Measurements from ENCODE around the gene RO60.
"Not testable (repeated sequence)": the region's sequence is repeated elsewhere in the genome, so short reads cannot be mapped to it uniquely, and the experiment has no call there.

RO60 gene

DNA sequence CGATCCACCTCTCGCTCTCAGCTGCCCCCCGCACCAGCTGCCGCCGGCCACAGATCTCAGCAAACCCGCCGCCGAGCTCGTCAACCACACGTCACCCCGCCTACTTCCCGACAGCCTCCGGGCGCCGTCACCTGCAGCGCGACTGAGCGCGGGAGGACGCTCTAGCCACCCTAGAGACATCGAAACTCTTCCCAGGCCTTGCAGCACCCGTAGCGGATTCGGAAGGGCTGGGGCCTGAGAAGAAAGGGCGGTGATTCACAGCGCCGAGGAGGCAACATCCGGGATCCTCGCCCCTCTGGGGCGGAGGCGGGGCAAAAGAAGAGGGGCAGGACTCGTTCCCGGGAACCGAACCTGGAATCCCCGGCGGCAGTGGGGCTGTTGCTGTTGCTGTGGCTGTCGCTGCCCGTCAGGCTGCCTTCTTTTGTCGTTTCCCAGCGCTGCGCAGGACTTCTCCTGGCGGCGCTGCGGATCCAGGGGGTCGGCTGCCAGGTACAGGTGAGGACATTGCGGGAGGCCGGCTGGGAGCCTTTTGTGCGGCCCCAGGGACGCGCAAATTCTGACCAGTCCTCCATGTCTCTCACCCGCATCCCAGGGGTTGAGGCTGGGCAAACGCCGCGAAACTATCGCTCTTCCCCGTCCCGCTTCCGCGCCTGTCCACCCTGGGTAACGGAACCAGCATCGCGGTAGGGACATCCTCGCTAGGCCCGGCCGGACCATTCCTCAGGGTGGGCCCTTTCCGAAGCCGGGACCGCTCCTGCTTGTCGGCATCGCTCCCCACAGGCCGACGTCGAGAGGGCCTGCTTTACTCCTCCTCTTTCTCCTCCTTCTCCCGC lies at the start of gene RO60, which contains the start of gene UCHL5:
TSS of gene RO60 (plus strand) at position 331 of the 833 bp plus-strand sequence. CDS start 9,443 bp downstream, outside the sequence.
TSS of gene UCHL5 (minus strand) at position 79 of the 833 bp plus-strand sequence. CDS start 100 bp downstream, outside the sequence.
- DNase-seq (ENCODE audit: low read depth in 2 of 2), result peak; percentile 95 to 96

- DNase-seq (ENCODE audit: low read depth in 2 of 2), result no peak
Measured at GRCh38 chr1:193011406-193011805, 48.0 kb upstream of the RO60 start.

DNA sequence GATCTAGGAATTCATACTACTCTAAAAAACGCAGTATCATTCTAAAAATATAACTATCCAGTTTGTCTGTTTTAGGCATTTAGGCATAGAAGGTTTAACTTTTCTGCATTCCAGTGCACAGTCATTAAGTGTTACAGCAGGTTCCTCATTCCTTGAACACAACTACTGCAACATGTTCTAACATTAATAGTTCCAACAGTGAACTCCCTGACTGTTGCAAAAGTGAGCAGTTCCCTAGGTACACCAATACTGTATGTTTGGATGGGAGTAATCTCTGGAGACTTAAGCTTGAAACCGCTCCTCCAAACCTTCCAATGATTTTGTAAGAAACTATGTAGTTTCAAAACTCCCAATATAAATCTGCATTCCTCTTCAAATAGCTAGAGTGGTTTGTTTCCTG lies 46.4 kb upstream of the RO60 start:
- DNase-seq (ENCODE audit: low read depth in 2 of 2), result peak; percentile 78 to 85

- DNase-seq (ENCODE audit: low read depth in 2 of 2), result no peak
Measured at GRCh38 chr1:193013707-193014106, 45.7 kb upstream of the RO60 start.

DNA sequence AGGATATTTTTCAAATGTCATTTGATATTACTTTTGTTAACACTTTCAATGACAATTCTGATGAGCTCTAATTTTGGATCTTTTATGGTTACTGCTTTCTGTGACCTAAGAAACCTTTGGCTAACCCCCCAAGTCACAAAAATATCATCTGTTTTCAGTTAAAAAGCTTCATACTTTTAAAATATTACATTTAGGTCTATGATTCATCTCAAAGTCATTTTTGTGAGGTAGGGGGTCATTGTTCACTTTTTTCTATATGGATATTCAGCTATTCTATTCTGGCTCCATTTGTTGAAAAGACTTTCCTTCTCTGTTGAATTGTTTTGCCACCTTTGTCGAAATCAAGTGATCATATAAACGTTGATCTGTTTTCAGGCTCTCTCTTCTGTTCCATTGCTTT lies 45.0 kb upstream of the RO60 start:
- peak; percentile 23 to 29 for DNase-seq (ENCODE audit: low read depth in 2 of 2)

DNA sequence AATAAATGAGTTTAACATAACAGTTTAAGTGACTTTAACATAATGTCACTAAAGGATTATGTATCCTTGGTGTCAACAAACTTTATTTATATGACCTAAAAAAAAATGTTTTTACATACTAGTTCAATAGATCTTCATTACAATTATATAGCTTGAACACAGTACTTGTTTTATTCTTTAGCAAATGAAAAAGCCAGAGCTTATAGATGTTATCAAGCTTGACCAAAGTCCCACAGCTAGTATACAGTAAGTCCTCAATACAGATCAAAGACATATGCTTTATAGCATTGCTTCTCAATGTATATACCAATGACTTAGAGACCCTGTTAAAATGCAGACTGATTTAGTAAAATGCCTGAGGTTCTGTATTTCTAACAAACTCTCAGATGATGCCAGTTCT lies 42.6 kb upstream of the RO60 start:
- DNase-seq (ENCODE audit: low read depth in 2 of 2), result no peak

- peak; percentile 12 to 13 for DNase-seq (ENCODE audit: low read depth in 2 of 2)
Measured at GRCh38 chr1:193019442-193020026, 39.9 kb upstream of the RO60 start.

- no peak for DNase-seq (ENCODE audit: low read depth in 2 of 2)
Measured at GRCh38 chr1:193025218-193025617, 34.2 kb upstream of the RO60 start.

GRCh38 chr1:193030280-193030679 lies 29.1 kb upstream of the RO60 start:
- DNase-seq (ENCODE audit: low read depth in 2 of 2), result no peak

DNA sequence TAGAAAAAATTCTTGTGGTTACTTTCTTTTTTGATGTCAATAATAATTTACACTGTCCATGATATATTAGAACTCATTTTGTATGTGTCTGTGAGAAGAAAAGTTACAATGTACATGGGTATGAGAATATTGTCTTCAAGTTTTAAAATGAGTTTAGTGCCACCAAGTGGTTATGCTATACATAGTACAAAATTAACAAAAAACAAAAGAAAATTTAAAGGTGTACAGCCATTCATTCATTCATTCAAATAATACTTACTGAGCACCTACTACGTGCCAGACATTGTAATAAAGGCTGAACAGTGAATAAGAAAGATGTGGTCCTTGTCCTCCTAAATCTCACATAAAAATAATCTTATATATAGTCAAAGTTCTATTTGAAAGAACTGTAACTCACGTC lies 28.0 kb upstream of the RO60 start:
- no peak for DNase-seq (ENCODE audit: low read depth in 2 of 2)

- not testable (repeated sequence) for DNase-seq (ENCODE audit: low read depth in 2 of 2)
Measured at GRCh38 chr1:193032643-193033427, 26.6 kb upstream of the RO60 start.

DNA sequence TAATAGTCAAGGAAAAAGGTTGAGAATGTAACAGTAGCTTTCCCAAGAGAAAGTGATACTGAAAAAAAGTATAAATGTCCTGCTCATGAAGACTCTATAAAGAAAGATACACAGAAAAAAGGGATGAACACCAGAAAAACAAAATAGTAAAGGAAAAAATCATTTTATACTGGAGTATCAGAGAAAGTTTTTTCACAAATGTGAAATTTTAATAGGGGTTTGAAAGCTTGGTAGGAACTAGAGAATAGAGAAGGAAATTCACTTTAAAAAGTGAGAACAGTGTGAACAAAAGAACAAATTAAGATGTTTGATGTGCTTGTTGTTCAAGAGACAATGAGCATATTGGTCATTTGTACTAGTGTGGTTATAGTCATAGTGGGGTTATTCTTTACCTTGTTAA lies 25.8 kb upstream of the RO60 start:
- DNase-seq (ENCODE audit: low read depth in 2 of 2), result no peak

DNA sequence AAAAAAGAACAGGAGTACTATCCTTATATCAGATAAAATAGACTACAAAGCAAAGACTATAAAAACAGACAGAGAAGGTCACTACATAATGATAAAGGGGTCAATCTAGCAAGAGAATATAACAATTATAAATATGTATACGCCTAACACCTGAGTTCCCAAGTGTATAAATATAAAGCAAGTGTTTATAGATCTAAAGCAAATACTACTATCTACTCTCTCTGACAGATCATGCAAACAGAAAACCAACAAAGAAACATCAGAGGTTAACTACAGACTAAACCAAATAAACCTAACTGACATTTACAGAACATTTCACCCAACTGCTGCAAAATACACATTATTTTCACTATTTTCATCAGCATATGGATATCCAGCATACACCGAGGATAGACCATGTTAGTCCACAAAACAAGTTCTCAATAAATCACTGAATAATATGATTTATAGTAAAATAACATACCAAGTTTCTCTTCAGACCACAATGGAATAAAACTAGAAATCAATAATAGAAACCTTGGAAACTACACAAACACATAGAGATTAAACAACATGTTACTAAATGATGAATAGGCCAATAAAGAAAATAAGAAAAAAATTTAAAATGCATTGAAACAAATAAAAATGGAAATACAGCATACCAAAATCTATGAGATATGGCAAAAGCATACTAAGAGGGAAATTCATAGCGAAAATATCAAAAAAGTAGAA lies 22.9 kb upstream of the RO60 start:
- no peak for DNase-seq (ENCODE audit: low read depth in 2 of 2)

GRCh38 chr1:193040011-193040410 lies 19.4 kb upstream of the RO60 start:
- DNase-seq (ENCODE audit: low read depth in 2 of 2), result no peak

GRCh38 chr1:193042766-193043691 lies 16.4 kb upstream of the RO60 start:
- DNase-seq (ENCODE audit: low read depth in 2 of 2), result no peak

DNA sequence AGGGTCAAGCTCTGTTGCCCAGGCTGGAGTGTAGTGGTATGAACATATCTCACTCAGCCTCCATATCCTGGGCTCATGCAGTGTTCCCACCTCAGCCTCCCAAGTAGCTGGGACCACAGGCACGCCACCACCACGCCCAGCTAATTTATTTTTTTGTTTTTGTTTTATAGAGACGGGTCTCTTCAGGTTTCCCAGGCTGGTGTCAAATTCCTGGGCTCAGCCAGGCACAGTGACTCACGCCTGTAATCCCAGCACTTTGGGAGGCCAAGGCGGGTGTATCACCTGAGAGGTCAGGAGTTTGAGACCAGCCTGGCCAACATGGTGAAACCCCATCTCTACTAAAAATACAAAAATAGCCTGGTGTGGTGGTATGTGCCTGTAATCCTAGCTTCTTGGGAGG lies 10.5 kb upstream of the RO60 start:
- not testable (repeated sequence) for DNase-seq (ENCODE audit: low read depth in 2 of 2)

GRCh38 chr1:193054169-193054675 lies 5.2 kb upstream of the RO60 start:
- no peak for DNase-seq (ENCODE audit: low read depth in 2 of 2)

DNA sequence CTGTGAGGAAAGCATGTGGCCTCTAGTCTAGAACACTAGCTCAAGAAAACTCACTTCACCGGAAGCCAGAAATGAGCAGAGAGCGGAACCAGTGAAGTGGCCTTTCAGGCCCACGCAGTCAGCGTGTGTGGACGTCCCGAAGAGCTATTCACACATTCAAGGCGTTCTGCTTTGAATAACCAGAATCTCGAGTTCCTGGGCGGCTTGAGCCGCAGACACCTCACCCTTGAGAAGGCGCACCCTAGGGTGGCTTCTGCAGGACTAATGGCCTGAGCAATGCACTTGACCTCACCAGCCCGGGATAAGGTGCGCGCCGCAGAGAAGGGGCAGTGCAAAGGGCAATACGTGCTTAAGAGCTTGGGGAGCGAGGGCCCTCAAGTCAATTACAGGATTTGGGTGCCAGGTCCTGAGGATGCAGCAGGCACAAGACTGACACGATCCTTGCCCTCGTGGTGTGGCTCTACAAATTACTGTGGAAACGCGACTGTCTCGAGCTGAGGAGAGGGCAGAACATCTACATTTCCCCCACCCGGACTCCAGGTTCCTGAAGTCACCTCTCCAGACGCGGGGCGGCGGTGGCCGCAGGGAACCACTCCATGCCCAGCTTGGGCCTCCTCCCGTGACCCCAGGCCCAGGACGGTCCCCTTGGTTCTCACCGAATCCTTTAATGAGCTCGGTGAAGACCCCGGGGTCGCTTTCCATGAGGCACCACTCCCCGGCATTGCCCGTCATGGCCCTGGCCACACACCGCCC lies 707 bp upstream of the RO60 start:
- DNase-seq (ENCODE audit: low read depth in 2 of 2), result no peak

GRCh38 chr1:193060115-193060403 lies 647 bp downstream of the RO60 start:
- DNase-seq (ENCODE audit: low read depth in 2 of 2), result no peak

GRCh38 chr1:193060406-193060805 lies 994 bp downstream of the RO60 start:
- DNase-seq (ENCODE audit: low read depth in 2 of 2), result no peak
